ENCODE data around the gene CFAP157. TPM values are rescaled to one million over a fixed set of nuclear protein-coding genes. Genes with fewer than 3 reads are reported as not detected.

The CFAP157 gene
- total RNA-seq, 1 experiment from 2014 or later: not detected

GRCh38 chr9:127722055-127722745 is 15.4 kb downstream of the CFAP157 start:
- no peak overlapping the region for H3K9ac ChIP-seq (ENCODE audit: low read length)
- no peaks in the 10 kb centered on the region for H3K9me3 ChIP-seq (ENCODE audit: low read length)
- H3K9me2 ChIP-seq (replicated peaks; ENCODE audit: insufficient read depth, low read length): no peaks in the 10 kb centered on the region
- no peak overlapping the region for H3K4me3 ChIP-seq (ENCODE audit: low read length)
- no peak overlapping the region for H3K27ac ChIP-seq (ENCODE audit: low read length)
- H3K27me3 ChIP-seq (ENCODE audit: low read length): no peaks in the 10 kb centered on the region
- no peak overlapping the region for H2AFZ ChIP-seq (ENCODE audit: low read length)
- no peaks in the 10 kb centered on the region for H3K36me3 ChIP-seq (ENCODE audit: insufficient read depth, low read length)
- no peak for DNase-seq
- H4K20me1 ChIP-seq (ENCODE audit: insufficient read depth, low read depth, low read length): no peaks in the 10 kb centered on the region
- no peak overlapping the region for H3K4me2 ChIP-seq (ENCODE audit: low read depth, low read length, poor library complexity, severe bottlenecking)
- H3K4me1 ChIP-seq (ENCODE audit: low read length): no peaks in the 10 kb centered on the region
- no peaks in the 10 kb centered on the region for H3K79me2 ChIP-seq (ENCODE audit: low read length)

- Histone ChIP-seq H3K4me1 (ENCODE audit: low read length) (no peaks in the 10 kb centered on the region), H3K79me2 (ENCODE audit: low read length) (no peaks in the 10 kb centered on the region), H4K20me1 (ENCODE audit: insufficient read depth, low read depth, low read length) (no peaks in the 10 kb centered on the region), H3K27me3 (ENCODE audit: low read length) (no peaks in the 10 kb centered on the region), H3K9ac (ENCODE audit: low read length) (no peak overlapping the region), H3K4me3 (ENCODE audit: low read length) (no peak overlapping the region), H2AFZ (ENCODE audit: low read length) (no peak overlapping the region), H3K4me2 (ENCODE audit: low read depth, low read length, poor library complexity, severe bottlenecking) (no peak overlapping the region), H3K9me3 (ENCODE audit: low read length) (no peaks in the 10 kb centered on the region), H3K27ac (ENCODE audit: low read length) (no peak overlapping the region), H3K36me3 (ENCODE audit: insufficient read depth, low read length) (no peaks in the 10 kb centered on the region), H3K9me2 (replicated peaks; ENCODE audit: insufficient read depth, low read length) (no peaks in the 10 kb centered on the region)
- no peak for DNase-seq
Measured at GRCh38 chr9:127723013-127723412, 16.2 kb downstream of the CFAP157 start.

GRCh38 chr9:127723444-127723843 is 16.7 kb downstream of the CFAP157 start:
- Histone ChIP-seq H3K4me1 (ENCODE audit: low read length) (no peaks in the 10 kb centered on the region), H2AFZ (ENCODE audit: low read length) (no peak overlapping the region), H3K27ac (ENCODE audit: low read length) (no peak overlapping the region), H3K9me2 (replicated peaks; ENCODE audit: insufficient read depth, low read length) (no peaks in the 10 kb centered on the region), H3K4me3 (ENCODE audit: low read length) (no peak overlapping the region), H3K79me2 (ENCODE audit: low read length) (no peaks in the 10 kb centered on the region), H3K4me2 (ENCODE audit: low read depth, low read length, poor library complexity, severe bottlenecking) (no peak overlapping the region), H3K9ac (ENCODE audit: low read length) (no peak overlapping the region), H3K27me3 (ENCODE audit: low read length) (no peaks in the 10 kb centered on the region), H3K36me3 (ENCODE audit: insufficient read depth, low read length) (no peaks in the 10 kb centered on the region), H4K20me1 (ENCODE audit: insufficient read depth, low read depth, low read length) (no peaks in the 10 kb centered on the region), H3K9me3 (ENCODE audit: low read length) (no peaks in the 10 kb centered on the region)
- DNase-seq: no peak

DNA sequence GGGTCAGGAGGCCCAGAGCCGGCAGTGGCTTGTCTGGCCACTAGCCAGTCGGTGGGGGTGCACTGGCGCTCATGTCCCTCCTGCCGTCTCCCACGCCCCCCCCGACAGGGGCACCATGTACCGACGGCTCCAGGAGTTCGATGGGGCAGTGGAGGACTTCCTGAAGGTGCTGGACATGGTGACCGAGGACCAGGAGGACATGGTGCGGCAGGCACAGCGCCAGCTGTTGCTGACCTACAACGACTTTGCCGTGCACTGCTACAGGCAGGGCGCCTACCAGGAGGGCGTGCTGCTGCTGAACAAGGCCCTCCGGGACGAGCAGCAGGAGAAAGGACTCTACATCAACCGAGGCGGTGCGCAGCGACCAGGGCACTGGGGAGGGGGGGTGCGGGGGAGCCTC is 17.2 kb downstream of the CFAP157 start:
- no peak for DNase-seq
- Histone ChIP-seq H3K79me2 (ENCODE audit: low read length) (no peaks in the 10 kb centered on the region), H3K4me3 (ENCODE audit: low read length) (no peak overlapping the region), H3K27ac (ENCODE audit: low read length) (no peak overlapping the region), H2AFZ (ENCODE audit: low read length) (no peak overlapping the region), H4K20me1 (ENCODE audit: insufficient read depth, low read depth, low read length) (no peaks in the 10 kb centered on the region), H3K9ac (ENCODE audit: low read length) (no peak overlapping the region), H3K36me3 (ENCODE audit: insufficient read depth, low read length) (no peaks in the 10 kb centered on the region), H3K9me2 (replicated peaks; ENCODE audit: insufficient read depth, low read length) (no peaks in the 10 kb centered on the region), H3K4me1 (ENCODE audit: low read length) (no peaks in the 10 kb centered on the region), H3K9me3 (ENCODE audit: low read length) (no peaks in the 10 kb centered on the region), H3K27me3 (ENCODE audit: low read length) (no peaks in the 10 kb centered on the region), H3K4me2 (ENCODE audit: low read depth, low read length, poor library complexity, severe bottlenecking) (no peak overlapping the region)

- Histone ChIP-seq H3K9ac (ENCODE audit: low read length) (no peak overlapping the region), H3K9me3 (ENCODE audit: low read length) (no peaks in the 10 kb centered on the region), H3K4me2 (ENCODE audit: low read depth, low read length, poor library complexity, severe bottlenecking) (no peak overlapping the region), H3K79me2 (ENCODE audit: low read length) (no peaks in the 10 kb centered on the region), H3K4me3 (ENCODE audit: low read length) (no peak overlapping the region), H3K4me1 (ENCODE audit: low read length) (no peaks in the 10 kb centered on the region), H3K9me2 (replicated peaks; ENCODE audit: insufficient read depth, low read length) (no peaks in the 10 kb centered on the region), H4K20me1 (ENCODE audit: insufficient read depth, low read depth, low read length) (no peaks in the 10 kb centered on the region), H3K27me3 (ENCODE audit: low read length) (no peaks in the 10 kb centered on the region), H3K36me3 (ENCODE audit: insufficient read depth, low read length) (no peaks in the 10 kb centered on the region), H3K27ac (ENCODE audit: low read length) (no peak overlapping the region), H2AFZ (ENCODE audit: low read length) (no peak overlapping the region)
- DNase-seq: no peak
Measured at GRCh38 chr9:127726871-127727270, 20.1 kb downstream of the CFAP157 start.

DNA sequence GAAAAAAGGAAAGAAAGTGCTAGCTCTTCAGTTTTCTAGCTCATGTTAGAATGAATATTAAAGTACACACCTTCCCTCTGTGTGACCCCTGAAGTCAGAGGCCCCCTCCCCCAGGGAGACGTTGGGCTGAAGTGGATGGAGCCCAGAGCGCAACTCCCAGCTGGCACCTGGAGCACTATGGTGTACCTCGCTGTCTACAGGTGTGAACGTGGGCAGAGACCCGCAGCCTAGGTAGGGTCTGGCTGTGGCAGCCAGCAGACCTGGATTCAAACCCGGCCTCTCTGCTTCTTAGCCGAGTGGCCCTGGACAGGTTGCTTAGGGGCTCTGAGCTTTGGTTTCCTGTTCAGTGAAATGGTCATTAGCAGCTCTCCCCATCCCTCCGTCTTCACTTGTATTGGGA is 22.0 kb downstream of the CFAP157 start:
- H3K79me2 ChIP-seq (ENCODE audit: low read length): no peaks in the 10 kb centered on the region
- no peaks in the 10 kb centered on the region for H3K27me3 ChIP-seq (ENCODE audit: low read length)
- no peak overlapping the region for H3K4me3 ChIP-seq (ENCODE audit: low read length)
- no peaks in the 10 kb centered on the region for H3K9me2 ChIP-seq (replicated peaks; ENCODE audit: insufficient read depth, low read length)
- no peak overlapping the region for H3K27ac ChIP-seq (ENCODE audit: low read length)
- H3K9ac ChIP-seq (ENCODE audit: low read length): no peak overlapping the region
- H3K36me3 ChIP-seq (ENCODE audit: insufficient read depth, low read length): no peaks in the 10 kb centered on the region
- no peaks in the 10 kb centered on the region for H4K20me1 ChIP-seq (ENCODE audit: insufficient read depth, low read depth, low read length)
- H3K4me1 ChIP-seq (ENCODE audit: low read length): peaks cover 1% of the 10 kb centered on the region
- no peak for DNase-seq
- no peaks in the 10 kb centered on the region for H3K9me3 ChIP-seq (ENCODE audit: low read length)
- no peak overlapping the region for H2AFZ ChIP-seq (ENCODE audit: low read length)
- H3K4me2 ChIP-seq (ENCODE audit: low read depth, low read length, poor library complexity, severe bottlenecking): no peak overlapping the region

DNA sequence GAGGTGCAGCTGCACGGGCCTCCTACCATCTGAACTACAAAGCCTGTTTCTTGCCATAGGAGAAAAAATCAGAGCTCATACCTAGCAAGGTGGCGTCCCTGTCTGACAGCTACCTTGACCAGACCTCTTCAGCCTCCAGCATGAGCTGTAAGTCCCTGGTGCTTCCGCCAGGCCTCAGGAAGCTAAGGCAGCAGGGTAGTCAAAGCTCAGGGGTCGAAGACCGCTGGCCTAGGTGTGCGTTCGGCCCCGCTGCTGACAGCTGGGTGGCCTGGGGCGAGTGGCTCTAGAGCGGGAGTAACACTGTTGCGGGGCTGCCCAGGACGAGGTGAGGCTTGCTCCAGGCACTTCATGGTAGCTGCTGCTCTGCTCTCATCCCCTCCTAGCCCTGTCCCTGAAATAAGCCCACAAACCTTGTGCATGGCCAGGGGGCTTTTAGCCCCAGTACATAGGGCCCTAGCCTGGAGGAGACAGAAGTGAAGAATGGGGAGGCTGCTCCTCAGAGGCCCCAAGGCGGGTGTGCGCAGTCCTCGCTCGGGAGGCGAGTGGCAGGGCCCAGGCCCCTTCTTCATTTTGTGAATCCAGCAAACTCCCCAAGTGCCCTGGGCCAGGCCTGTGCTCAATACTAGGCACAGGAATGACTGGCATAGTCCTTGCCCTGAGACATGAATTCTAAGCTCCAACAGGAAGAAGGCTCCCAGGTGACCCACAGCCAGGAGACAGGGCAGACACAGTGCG is 22.9 kb downstream of the CFAP157 start:
- Histone ChIP-seq H3K9ac (ENCODE audit: low read length) (no peak overlapping the region), H3K27me3 (ENCODE audit: low read length) (no peaks in the 10 kb centered on the region), H3K4me1 (ENCODE audit: low read length) (peaks cover 8% of the 10 kb centered on the region), H3K27ac (ENCODE audit: low read length) (no peak overlapping the region), H3K36me3 (ENCODE audit: insufficient read depth, low read length) (no peaks in the 10 kb centered on the region), H3K4me2 (ENCODE audit: low read depth, low read length, poor library complexity, severe bottlenecking) (no peak overlapping the region), H2AFZ (ENCODE audit: low read length) (no peak overlapping the region), H4K20me1 (ENCODE audit: insufficient read depth, low read depth, low read length) (no peaks in the 10 kb centered on the region), H3K79me2 (ENCODE audit: low read length) (no peaks in the 10 kb centered on the region), H3K9me2 (replicated peaks; ENCODE audit: insufficient read depth, low read length) (no peaks in the 10 kb centered on the region), H3K4me3 (ENCODE audit: low read length) (no peak overlapping the region), H3K9me3 (ENCODE audit: low read length) (no peaks in the 10 kb centered on the region)
- DNase-seq: no peak

DNA sequence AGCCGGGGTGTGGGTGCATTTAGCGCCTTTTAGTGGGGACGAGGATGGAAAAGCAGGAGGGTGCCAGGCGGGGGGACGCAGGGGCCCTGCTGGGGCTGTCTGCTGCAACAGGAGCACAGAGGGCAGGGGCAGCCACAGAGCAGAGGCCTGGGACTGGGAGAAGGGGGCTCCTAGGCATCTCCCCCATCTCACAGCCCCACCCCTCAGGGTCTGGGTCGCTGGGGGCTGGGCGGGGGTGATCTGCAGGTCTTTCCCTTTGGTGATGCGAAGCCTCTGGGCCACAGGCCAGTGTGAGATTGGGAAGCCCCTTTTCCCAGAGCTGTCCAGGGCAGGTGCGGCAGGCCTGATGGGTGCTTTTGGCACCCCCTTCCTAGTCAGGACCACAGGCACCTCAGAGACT is 23.5 kb downstream of the CFAP157 start:
- Histone ChIP-seq H3K36me3 (ENCODE audit: insufficient read depth, low read length) (no peaks in the 10 kb centered on the region), H3K79me2 (ENCODE audit: low read length) (no peaks in the 10 kb centered on the region), H3K27me3 (ENCODE audit: low read length) (no peaks in the 10 kb centered on the region), H3K9ac (ENCODE audit: low read length) (no peak overlapping the region), H3K4me3 (ENCODE audit: low read length) (no peak overlapping the region), H4K20me1 (ENCODE audit: insufficient read depth, low read depth, low read length) (no peaks in the 10 kb centered on the region), H3K9me2 (replicated peaks; ENCODE audit: insufficient read depth, low read length) (no peaks in the 10 kb centered on the region), H3K27ac (ENCODE audit: low read length) (no peak overlapping the region), H3K4me1 (ENCODE audit: low read length) (peaks cover 8% of the 10 kb centered on the region), H2AFZ (ENCODE audit: low read length) (no peak overlapping the region), H3K9me3 (ENCODE audit: low read length) (no peaks in the 10 kb centered on the region), H3K4me2 (ENCODE audit: low read depth, low read length, poor library complexity, severe bottlenecking) (no peak overlapping the region)
- DNase-seq: no peak
